SK-N-SH (cell line): ENCODE measurements around the gene ZNF493. TPM values are rescaled to one million over a fixed set of nuclear protein-coding genes. Genes with fewer than 3 reads are reported as not detected.

Experiments
- CTCF ChIA-PET: fragments of 300-600, 350-600 bp; formaldehyde crosslinking; extraction: SDS; loops from one replicate; lab custom pipeline; 2021; lab: Yijun Ruan, JAX
- POLR2A ChIA-PET: fragments of 350-600 bp; sonication (Branson Sonifier 250); formaldehyde crosslinking; extraction: SDS; loops from one replicate; lab custom pipeline; 2020; ENCODE audit warnings: antibody characterized with exemption, inconsistent platforms; lab: Yijun Ruan, JAX
- DNase-seq: peaks from one replicate; pipeline ENCODE4 v3.0.0; 2012
- H2AFZ ChIP-seq: fragments of 200-600 bp; sonication (generic); 2 replicates; pipeline ENCODE4 v1.8.1; 2016; ENCODE audit warnings: antibody characterized with exemption, mild to moderate bottlenecking, low read depth
- H3F3A ChIP-seq: fragments of 200-600 bp; sonication (generic); replicated peaks from 2 replicates; pipeline ENCODE3; 2016; ENCODE audit warnings: antibody characterized with exemption, mild to moderate bottlenecking; ENCODE audit not compliant: insufficient read depth
- H3K27ac ChIP-seq, 2 experiments: fragments of 200-500 bp in 1 of 2; fragments of 200-600 bp in 1 of 2; sonication (Bioruptor generic) in 1 of 2; sonication (generic), shearing (Covaris generic) in 1 of 2; 2 replicates each; pipeline versions ENCODE4 v1.5.1 to v1.6.1; 2014 to 2016; ENCODE audit warnings: low read depth in 2 of 2, inconsistent platforms in 1 of 2, low read length in 1 of 2, mild to moderate bottlenecking in 1 of 2, mixed read lengths in 1 of 2
- H3K27me3 ChIP-seq: fragments of 200-600 bp; sonication (generic), shearing (Covaris generic); 2 replicates; pipeline ENCODE4 v1.6.1; 2016; ENCODE audit warnings: mixed run types; ENCODE audit not compliant: insufficient read depth
- H3K36me3 ChIP-seq, 2 experiments: fragments of 200-500 bp in 1 of 2; fragments of 200-600 bp in 1 of 2; sonication (Bioruptor generic) in 1 of 2; sonication (generic) in 1 of 2; replicated peaks in 1 of 2; 2 replicates each; pipeline versions ENCODE3 to v1.5.1; 2014 to 2016; ENCODE audit warnings: low read length in 1 of 2, mild to moderate bottlenecking in 1 of 2; ENCODE audit not compliant: insufficient read depth in 2 of 2, control insufficient read depth in 1 of 2
- H3K4me1 ChIP-seq, 2 experiments: fragments of 200-500 bp in 1 of 2; fragments of 200-600 bp in 1 of 2; sonication (Bioruptor generic) in 1 of 2; sonication (generic), shearing (Covaris generic) in 1 of 2; 2 replicates each; pipeline versions ENCODE4 v1.5.1 to v1.6.1; 2014 to 2016; ENCODE audit warnings: low read depth in 1 of 2, low read length in 1 of 2, mixed run types in 1 of 2; ENCODE audit not compliant: insufficient read depth in 2 of 2, control insufficient read depth in 1 of 2
- H3K4me2 ChIP-seq: fragments of 200-600 bp; sonication (generic), shearing (Covaris generic); 2 replicates; pipeline ENCODE4 v1.6.1; 2017; ENCODE audit warnings: mixed run types
- H3K4me3 ChIP-seq, 2 experiments: fragments of 200-500 bp in 1 of 2; fragments of 200-600 bp in 1 of 2; sonication (Bioruptor generic) in 1 of 2; sonication (generic), shearing (Covaris generic) in 1 of 2; 2 replicates each; pipeline versions ENCODE4 v1.5.1 to v1.8.1; 2014 to 2016; ENCODE audit warnings: low read depth in 2 of 2, inconsistent platforms in 1 of 2, low read length in 1 of 2, mild to moderate bottlenecking in 1 of 2, mixed read lengths in 1 of 2, moderate library complexity in 1 of 2
- H3K79me2 ChIP-seq: fragments of 200-600 bp; sonication (generic); 2 replicates; pipeline ENCODE4 v1.8.1; 2017; ENCODE audit warnings: mild to moderate bottlenecking; ENCODE audit not compliant: insufficient read depth
- H3K9ac ChIP-seq: fragments of 200-600 bp; sonication (generic); 2 replicates; pipeline ENCODE4 v1.6.1; 2017; ENCODE audit warnings: mixed run types
- H3K9me2 ChIP-seq: fragments of 200-600 bp; sonication (generic); 2 replicates; pipeline ENCODE4 v1.6.1; 2017; ENCODE audit warnings: mixed run types
- H3K9me3 ChIP-seq: fragments of 200-600 bp; sonication (generic); 2 replicates; pipeline ENCODE4 v1.6.1; 2017; ENCODE audit warnings: mixed run types, mild to moderate bottlenecking, moderate library complexity
- H4K20me1 ChIP-seq: fragments of 200-600 bp; sonication (generic); 2 replicates; pipeline ENCODE4 v1.6.1; 2017; ENCODE audit warnings: mild to moderate bottlenecking, mixed run types; ENCODE audit not compliant: insufficient read depth
- CTCF ChIP-seq: fragments of 200-600 bp; sonication (generic); IDR thresholded peaks from 2 replicates; pipeline ENCODE4 v1.6.1; 2017; ENCODE audit warnings: antibody characterized with exemption, mild to moderate bottlenecking, moderate library complexity
- EP300 ChIP-seq, 2 experiments: IDR thresholded peaks; 2 replicates each; pipeline versions ENCODE4 v1.4.0 to v1.6.1; 2012; ENCODE audit warnings: borderline replicate concordance in 1 of 2, low read depth in 1 of 2, low read length in 1 of 2
- EZH2phosphoT487 ChIP-seq: fragments of 200-600 bp; sonication (generic); IDR thresholded peaks from 2 replicates; pipeline ENCODE4 v1.6.1; 2017; ENCODE audit warnings: low read depth, mixed run types, mild to moderate bottlenecking, antibody characterized with exemption, moderate library complexity, borderline replicate concordance
- FOSL2 ChIP-seq: IDR thresholded peaks from 2 replicates; pipeline ENCODE4 v1.4.0; 2012; ENCODE audit warnings: low read depth, mild to moderate bottlenecking, moderate library complexity, borderline replicate concordance
- GABPA ChIP-seq: IDR thresholded peaks from 2 replicates; pipeline ENCODE4 v1.4.0; 2012; ENCODE audit warnings: low read depth, mild to moderate bottlenecking
- NFIC ChIP-seq: IDR thresholded peaks from 2 replicates; pipeline ENCODE4 v1.4.0; 2012; ENCODE audit warnings: borderline replicate concordance
- NRF1 ChIP-seq: IDR thresholded peaks from 2 replicates; pipeline ENCODE4 v1.6.1; 2012; ENCODE audit warnings: low read depth, mild to moderate bottlenecking, low read length
- POLR2AphosphoS5 ChIP-seq: IDR thresholded peaks from 2 replicates; pipeline ENCODE4 v1.6.1; 2012; ENCODE audit warnings: low read depth, low read length
- RAD21 ChIP-seq: IDR thresholded peaks from 2 replicates; pipeline ENCODE4 v1.6.1; 2012; ENCODE audit warnings: mild to moderate bottlenecking, low read length
- RCOR1 ChIP-seq: fragments of 150-350 bp; IDR thresholded peaks from 2 replicates; pipeline ENCODE4 v1.6.1; 2017; ENCODE audit warnings: antibody characterized with exemption, low read length
- SIN3A ChIP-seq: IDR thresholded peaks from 2 replicates; pipeline ENCODE4 v1.6.1; 2012; ENCODE audit warnings: low read depth, mild to moderate bottlenecking, low read length, moderate library complexity, borderline replicate concordance
- USF2 ChIP-seq: fragments of 150-350 bp; IDR thresholded peaks from 2 replicates; pipeline ENCODE4 v1.6.1; 2017; ENCODE audit warnings: antibody characterized with exemption, low read length, low read depth, borderline replicate concordance
- YY1 ChIP-seq: IDR thresholded peaks from 2 replicates; pipeline ENCODE4 v1.4.0; 2012; ENCODE audit warnings: low read depth, mild to moderate bottlenecking
- ZBTB33 ChIP-seq: IDR thresholded peaks from 2 replicates; pipeline ENCODE4 v1.4.0; 2012; ENCODE audit warnings: low read depth, borderline replicate concordance
- WGBS: methylation state at CpG from one replicate; pipeline ENCODE4 v1.1.6; 2017; ENCODE audit warnings: low lambda C conversion rate; 5-methylcytosine and 5-hydroxymethylcytosine counted together
- polyA plus RNA-seq, 3 experiments: library from polyadenylated mRNA; depleted of rRNA; stranded (reverse); fragments of >200 nt; gene quantifications; 2 replicates each; pipeline ENCODE4 v1.2.3, GENCODE V29; 2012
- TF ChIP-seq, protein P1 (sequence below): fragments of 150-350 bp; IDR thresholded peaks from 2 replicates; pipeline ENCODE4 v1.6.1; 2016; ENCODE audit warnings: mild to moderate bottlenecking, low read depth, low read length

Gene ZNF493
- polyA plus RNA-seq, 1 of the 3 experiments (the other 2 are of a cell fraction), result 3.7 TPM

DNA sequence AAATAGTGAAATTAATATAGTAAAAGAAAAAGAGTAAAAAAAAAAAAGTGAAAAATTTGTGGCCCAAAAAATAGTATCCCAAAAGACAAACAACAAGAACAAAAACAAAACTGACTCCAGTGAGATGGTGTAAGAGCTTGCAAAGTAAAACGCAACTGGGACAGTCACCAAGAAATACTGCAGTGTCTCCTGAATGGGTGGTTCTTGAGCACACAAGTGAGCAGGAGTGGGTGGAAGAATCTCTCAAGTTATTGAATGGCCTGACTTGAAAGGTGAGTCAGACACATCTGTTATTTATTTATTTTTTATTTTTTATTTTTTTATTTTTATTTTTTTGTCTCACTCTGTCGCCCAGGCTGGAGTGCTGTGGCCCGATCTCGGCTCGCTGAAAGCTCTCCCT lies 1.9 kb downstream of the ZNF493 start:
- CTCF ChIA-PET, result interaction anchor here (1.8 kb wide), 1 partner anchor 299 kb away, joined by 5 read pairs; no protein-coding TSS in a partner anchor
- H3K9me3 ChIP-seq, result 0 out of 2 replicates have a peak, but pooled peaks cover 2% of the 10 kb centered on the region
- H3K9ac ChIP-seq, result no peak overlapping the region
- no peak overlapping the region for H3K4me2 ChIP-seq
- H3F3A ChIP-seq, result peaks cover 5% of the 10 kb centered on the region
- H3K4me1 ChIP-seq, result peaks cover 0 to 6% of the 10 kb centered on the region in 2 experiments; a peak in 2 of 4 replicates
- H4K20me1 ChIP-seq, result no peaks in the 10 kb centered on the region
- no peaks in the 10 kb centered on the region for H3K9me2 ChIP-seq
- no peak overlapping the region for H3K27ac ChIP-seq
- H2AFZ ChIP-seq, result no peak overlapping the region
- WGBS, result 71% methylated on average over 5 of the region's 5 CpGs
- H3K79me2 ChIP-seq, result peaks cover 61% of the 10 kb centered on the region
- POLR2A ChIA-PET, result no interaction called here
- no peak overlapping the region for H3K4me3 ChIP-seq
- H3K36me3 ChIP-seq, result peaks cover 29 to 31% of the 10 kb centered on the region in 2 experiments
- TF ChIP-seq EP300 (IDR thresholded peaks at IDR 0.05; ENCODE audit: borderline replicate concordance in 1 of 2, low read depth in 1 of 2, low read length in 1 of 2), result no peak
- TF ChIP-seq SIN3A, result no peak
- no peak for TF ChIP-seq POLR2AphosphoS5
- no peak for TF ChIP-seq NRF1
- TF ChIP-seq NFIC, result no peak
- TF ChIP-seq CTCF, result no peak
- TF ChIP-seq, protein P1, sequence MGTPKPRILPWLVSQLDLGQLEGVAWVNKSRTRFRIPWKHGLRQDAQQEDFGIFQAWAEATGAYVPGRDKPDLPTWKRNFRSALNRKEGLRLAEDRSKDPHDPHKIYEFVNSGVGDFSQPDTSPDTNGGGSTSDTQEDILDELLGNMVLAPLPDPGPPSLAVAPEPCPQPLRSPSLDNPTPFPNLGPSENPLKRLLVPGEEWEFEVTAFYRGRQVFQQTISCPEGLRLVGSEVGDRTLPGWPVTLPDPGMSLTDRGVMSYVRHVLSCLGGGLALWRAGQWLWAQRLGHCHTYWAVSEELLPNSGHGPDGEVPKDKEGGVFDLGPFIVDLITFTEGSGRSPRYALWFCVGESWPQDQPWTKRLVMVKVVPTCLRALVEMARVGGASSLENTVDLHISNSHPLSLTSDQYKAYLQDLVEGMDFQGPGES, result no peak
- TF ChIP-seq ZBTB33, result no peak
- no peak for DNase-seq
- no peaks in the 10 kb centered on the region for H3K27me3 ChIP-seq

- H3K4me1 ChIP-seq, result peaks cover 0 to 6% of the 10 kb centered on the region in 2 experiments; a peak in 2 of 4 replicates
- H2AFZ ChIP-seq, result no peak overlapping the region
- no peak for TF ChIP-seq YY1
- TF ChIP-seq RCOR1, result no peak
- no peak for TF ChIP-seq USF2
- TF ChIP-seq FOSL2, result no peak
- no peak for TF ChIP-seq RAD21
- no peak for TF ChIP-seq GABPA
- no peak for TF ChIP-seq EZH2phosphoT487
- no peak for TF ChIP-seq POLR2AphosphoS5
- TF ChIP-seq SIN3A, result no peak
- ChIA-PET POLR2A (no interaction called here), CTCF (no interaction called here)
- no peaks in the 10 kb centered on the region for H4K20me1 ChIP-seq
- H3K4me3 ChIP-seq, result no peak overlapping the region
- no peak overlapping the region; a peak in 1 of 4 replicates for H3K27ac ChIP-seq
- peaks cover 5% of the 10 kb centered on the region for H3F3A ChIP-seq
- H3K36me3 ChIP-seq, result peaks cover 44 to 61% of the 10 kb centered on the region in 2 experiments
- no peak overlapping the region for H3K4me2 ChIP-seq
- no peak overlapping the region for H3K9ac ChIP-seq
- H3K9me2 ChIP-seq, result no peaks in the 10 kb centered on the region
- H3K9me3 ChIP-seq, result 0 out of 2 replicates have a peak, but pooled peaks cover 2% of the 10 kb centered on the region
- DNase-seq, result no peak
- WGBS, result 88% methylated on average over 1 of the region's 1 CpG
- no peaks in the 10 kb centered on the region for H3K27me3 ChIP-seq
- H3K79me2 ChIP-seq, result peaks cover 63% of the 10 kb centered on the region
These were observed 5.5 kb downstream of the ZNF493 start for GRCh38 chr19:21402303-21402985.
